Measurements from ENCODE around the gene SYCP2.

The SYCP2 gene

DNA sequence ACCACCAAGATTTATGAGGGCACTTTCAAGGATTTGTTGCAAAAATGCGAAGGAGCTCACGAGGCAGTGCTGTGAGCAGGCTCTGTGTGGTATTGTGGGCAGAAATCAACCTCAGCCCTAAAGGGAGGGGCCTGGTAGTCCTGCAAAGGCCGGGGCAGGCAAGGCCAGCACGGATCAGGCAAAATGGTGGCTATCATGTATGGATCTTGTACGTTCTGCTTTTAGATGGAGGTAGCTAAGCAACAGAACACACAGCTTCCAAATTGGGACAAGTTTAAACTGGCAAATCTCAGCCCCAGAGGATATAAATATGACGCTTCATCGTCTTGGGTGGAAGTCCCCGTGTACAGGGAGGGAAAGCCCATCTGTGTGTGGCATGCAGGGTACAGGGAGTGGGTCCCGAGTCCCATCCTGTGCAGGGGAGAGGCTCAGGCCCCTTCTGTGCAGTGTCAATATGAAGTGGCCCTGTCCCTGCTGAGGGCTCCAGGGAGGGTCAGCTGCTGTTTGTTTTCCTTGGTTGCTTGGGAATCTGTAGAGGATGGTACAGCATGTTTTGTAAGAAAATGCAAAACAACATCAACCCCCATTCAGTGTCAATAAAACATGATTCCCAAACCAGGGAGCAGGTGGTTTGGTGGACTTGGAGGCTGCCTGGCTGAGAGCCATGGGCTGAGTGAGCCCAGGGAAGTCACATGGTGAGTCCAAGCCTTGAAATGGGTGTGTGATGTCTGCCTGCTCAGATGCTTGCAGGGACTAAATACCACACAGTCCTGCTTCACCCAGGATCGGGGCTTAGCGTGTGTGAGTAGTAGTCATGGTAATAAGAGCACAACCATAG, 113.0 kb downstream of the SYCP2 start:
- no peak for DNase-seq

- no peak for DNase-seq
Observed at GRCh38 chr20:59819496-59820203, 113.8 kb downstream of the SYCP2 start.

DNA sequence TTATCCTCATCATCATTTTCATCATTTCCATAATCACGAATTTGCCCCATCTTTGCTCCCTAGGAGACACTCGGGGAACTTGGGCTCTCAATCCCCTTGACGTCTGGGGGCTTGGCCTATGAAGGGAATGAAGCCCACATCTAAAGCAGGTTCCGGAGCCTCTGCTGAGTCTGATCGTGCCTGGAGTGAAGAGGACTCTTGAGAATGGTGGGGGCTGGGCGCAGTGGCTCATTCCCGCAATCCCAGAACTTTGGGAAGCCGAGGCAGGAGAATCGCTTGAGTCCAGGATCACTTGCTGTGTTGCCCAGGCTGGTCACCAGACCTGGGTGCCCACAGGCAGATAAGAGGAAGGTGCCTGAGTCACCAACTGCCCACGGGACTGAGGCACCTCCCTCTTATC, 114.5 kb downstream of the SYCP2 start:
- no peak for DNase-seq

DNA sequence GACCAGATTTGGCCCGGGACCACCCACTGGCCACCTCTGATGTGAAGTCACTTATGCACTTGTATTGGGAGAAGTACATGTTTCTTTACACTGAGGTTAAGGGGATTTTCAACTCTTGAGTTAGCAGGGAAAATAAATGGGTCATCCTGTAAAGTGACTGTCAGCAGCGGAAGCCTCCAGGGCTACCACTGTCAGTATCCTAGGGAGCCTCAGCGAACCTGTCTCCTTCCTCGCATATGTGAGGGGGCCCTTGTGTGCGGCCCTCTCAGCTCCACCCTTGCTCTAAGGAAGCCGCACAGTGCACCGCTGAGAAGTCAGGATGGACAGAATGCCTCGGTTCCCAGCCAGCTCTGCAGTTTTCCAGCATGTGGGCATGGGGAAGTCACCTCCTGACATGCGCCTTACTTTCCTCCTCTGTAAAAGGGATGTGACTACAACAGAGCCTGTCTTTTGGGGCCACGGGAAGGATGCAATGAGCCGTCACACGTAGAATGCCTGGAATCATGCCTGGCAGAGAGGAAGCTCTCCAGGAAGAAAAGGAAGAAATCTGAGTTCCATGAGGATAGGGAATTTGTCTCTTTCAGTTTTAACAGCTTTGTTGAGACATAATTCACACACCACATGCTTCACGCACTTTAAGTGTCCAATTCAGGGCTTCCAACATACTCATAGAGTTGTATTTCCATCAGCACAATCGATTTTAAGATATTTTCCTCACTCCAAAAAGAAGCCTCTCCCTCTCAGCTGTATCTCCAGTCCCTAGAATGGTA, 115.4 kb downstream of the SYCP2 start:
- DNase-seq, result no peak

GRCh38 chr20:59817406-59817805, 116.0 kb downstream of the SYCP2 start:
- no peak for DNase-seq

DNA sequence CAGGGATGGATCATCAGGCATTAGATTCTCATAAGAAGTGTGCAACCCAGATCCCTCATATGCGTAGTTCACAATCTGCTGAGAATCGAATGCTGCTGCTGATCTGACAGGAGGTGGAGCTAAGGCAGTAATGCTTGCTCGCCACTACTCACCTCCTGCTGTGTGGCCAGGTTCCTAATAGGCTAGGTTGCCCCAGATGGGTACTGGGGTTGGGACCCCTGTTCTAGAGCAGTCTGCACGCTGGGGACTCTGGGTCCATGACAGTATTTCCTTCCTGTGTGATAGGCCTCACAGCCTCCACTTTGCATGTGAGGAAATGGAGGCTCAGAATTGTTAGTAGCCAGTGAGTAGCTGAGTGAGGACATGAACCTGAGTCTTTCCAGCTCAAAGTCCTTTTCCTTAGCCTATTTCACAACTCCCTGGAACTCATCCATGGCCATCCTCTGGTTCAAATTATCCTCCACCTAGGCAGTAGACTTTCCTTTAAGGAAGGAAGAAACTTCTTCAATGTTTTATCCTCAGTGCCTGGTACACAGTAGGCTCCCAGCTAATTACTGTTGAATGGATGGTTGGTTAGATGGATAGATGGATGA, 117.2 kb downstream of the SYCP2 start:
- no peak for DNase-seq

DNA sequence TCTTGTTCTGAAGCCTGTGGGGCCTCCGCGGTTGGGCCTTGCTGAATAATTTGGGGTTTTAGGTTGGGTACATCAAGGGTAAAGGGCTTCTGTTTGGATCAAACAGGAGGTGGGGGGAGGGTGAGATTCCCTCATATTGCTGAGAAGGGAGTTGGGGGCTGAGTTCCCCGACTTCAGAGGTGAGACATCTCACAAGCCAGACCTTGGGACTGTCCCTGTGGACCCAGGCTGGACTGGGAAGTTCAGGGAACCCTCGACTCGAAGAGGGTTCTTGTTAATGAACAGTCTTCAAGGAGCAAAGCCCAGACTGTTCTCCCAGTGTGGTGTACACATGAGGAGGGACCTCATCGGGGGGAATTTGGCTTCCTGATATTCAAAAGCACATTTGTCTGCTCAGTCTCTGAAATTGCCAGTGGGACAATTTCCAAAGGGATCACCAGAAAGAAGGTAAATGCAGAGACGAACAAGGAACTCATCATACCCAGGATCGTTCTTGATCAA, 118.5 kb downstream of the SYCP2 start:
- DNase-seq, result no peak

DNA sequence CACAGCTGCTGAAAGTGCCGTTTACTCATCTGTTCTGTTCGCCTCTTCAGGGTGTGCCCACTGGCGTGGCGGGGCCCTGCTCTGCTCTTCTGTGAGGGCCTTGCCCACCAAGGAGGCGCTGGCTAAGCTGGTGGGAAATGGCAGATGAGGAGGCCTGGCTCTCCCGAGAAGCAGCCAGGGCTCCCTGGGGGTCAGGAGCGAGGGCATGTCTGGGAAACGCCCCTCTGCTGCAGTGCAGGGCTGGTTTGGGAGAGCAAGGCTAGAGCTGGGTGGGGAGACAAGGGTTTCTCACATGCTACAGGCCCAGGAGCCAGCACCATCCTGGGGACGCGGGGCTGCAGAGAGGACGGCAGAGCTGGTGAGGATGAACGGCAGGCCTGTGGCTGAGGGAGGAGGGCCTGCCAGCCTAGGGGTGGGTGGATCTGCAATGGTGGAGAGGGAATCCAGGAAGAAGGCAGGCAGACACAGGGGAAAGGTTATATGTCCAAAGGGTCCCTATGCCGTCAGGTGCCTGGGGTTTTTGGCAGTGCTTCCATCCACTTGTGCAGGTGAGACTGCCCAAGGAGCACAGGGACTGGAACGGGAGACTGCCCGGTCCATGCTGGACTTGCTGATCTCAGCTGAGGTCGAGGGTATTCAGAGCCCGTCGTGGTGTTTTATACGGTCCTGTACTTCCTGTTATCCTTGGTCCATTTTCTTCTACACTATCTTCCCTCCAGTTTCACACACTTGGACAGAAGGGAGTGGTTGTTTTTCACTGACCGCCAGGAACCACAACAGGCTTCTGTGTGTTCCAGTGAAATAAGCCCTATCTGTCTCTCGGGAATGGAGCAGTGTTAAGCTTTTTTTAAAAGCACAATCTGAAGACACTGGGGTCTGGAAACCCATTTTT, 119.2 kb downstream of the SYCP2 start:
- no peak for DNase-seq

Measured in activated CD4-positive, CD25-positive, alpha-beta regulatory T cell (primary cell).